ENCODE measurements around the gene ENTPD2. TPM values are rescaled to one million over a fixed set of nuclear protein-coding genes. Genes with fewer than 3 reads are reported as not detected.

ENTPD2 gene
- total and polyA plus RNA-seq, 8 donors, result 0.71 to 4.7 (median 2.4) TPM

GRCh38 chr9:137068539-137069507 is 15.0 kb upstream of the ENTPD2 start:
- Histone ChIP-seq H3K27ac (no peak overlapping the region), H3K9me3 (no peaks in the 10 kb centered on the region), H3K36me3 (no peaks in the 10 kb centered on the region), H3K4me3 (peak overlapping the region in 1 of 2 donors; percentile 41), H3K27me3 (peaks cover 0 to 21% of the 10 kb centered on the region in 2 donors), H3K4me1 (peaks cover 11 to 35% of the 10 kb centered on the region in 2 donors)
- ATAC-seq (no peak), DNase-seq (no peak)
- no peak for TF ChIP-seq CTCF (IDR thresholded peaks at IDR 0.05)
- intact Hi-C loops (cut with DNase I), result loop anchor here in 1 of 2 donors (10.0 kb wide), 1 partner anchor 284 kb away; no protein-coding TSS in a partner anchor

GRCh38 chr9:137067860-137068538 is 14.1 kb upstream of the ENTPD2 start:
- no peaks in the 10 kb centered on the region for H3K9me3 ChIP-seq
- intact Hi-C loops (cut with DNase I), result loop anchor here in 1 of 2 donors (10.0 kb wide), 1 partner anchor 283 kb away; no protein-coding TSS in a partner anchor

GRCh38 chr9:137066096-137066861 is 12.4 kb upstream of the ENTPD2 start:
- DNase-seq, result no peak

More at GRCh38 chr9:137067860-137068538, 14.1 kb upstream of the ENTPD2 start:
- peak; percentile 80 to 91 for TF ChIP-seq CTCF (IDR thresholded peaks at IDR 0.05)
- H3K4me3 ChIP-seq, result no peak overlapping the region
- peaks cover 0 to 21% of the 10 kb centered on the region in 2 donors for H3K27me3 ChIP-seq
- peak; percentile 62 for ATAC-seq
- peak in 3 of 4 donors; percentile 81 to 92 (median 85) for DNase-seq
- H3K36me3 ChIP-seq, result no peaks in the 10 kb centered on the region
- H3K27ac ChIP-seq, result no peak overlapping the region
- peaks cover 11 to 37% of the 10 kb centered on the region in 2 donors for H3K4me1 ChIP-seq

More at GRCh38 chr9:137066096-137066861, 12.4 kb upstream of the ENTPD2 start:
- no peak for TF ChIP-seq CTCF (IDR thresholded peaks at IDR 0.05)
- H3K9me3 ChIP-seq, result no peaks in the 10 kb centered on the region
- no peak for ATAC-seq
- no peak overlapping the region for H3K4me3 ChIP-seq
- peaks cover 11 to 30% of the 10 kb centered on the region in 2 donors for H3K4me1 ChIP-seq
- peaks cover 0 to 21% of the 10 kb centered on the region in 2 donors for H3K27me3 ChIP-seq
- H3K27ac ChIP-seq, result no peak overlapping the region
- intact Hi-C loops (cut with DNase I), result loop anchor here in 1 of 2 donors (10.0 kb wide), 1 partner anchor 281 kb away; no protein-coding TSS in a partner anchor
- H3K36me3 ChIP-seq, result no peaks in the 10 kb centered on the region
